ENCODE results near the gene LYPD6B.
A peak's percentile ranks its signal among the peaks of the same experiment; 100 is the strongest.

LYPD6B gene

DNA sequence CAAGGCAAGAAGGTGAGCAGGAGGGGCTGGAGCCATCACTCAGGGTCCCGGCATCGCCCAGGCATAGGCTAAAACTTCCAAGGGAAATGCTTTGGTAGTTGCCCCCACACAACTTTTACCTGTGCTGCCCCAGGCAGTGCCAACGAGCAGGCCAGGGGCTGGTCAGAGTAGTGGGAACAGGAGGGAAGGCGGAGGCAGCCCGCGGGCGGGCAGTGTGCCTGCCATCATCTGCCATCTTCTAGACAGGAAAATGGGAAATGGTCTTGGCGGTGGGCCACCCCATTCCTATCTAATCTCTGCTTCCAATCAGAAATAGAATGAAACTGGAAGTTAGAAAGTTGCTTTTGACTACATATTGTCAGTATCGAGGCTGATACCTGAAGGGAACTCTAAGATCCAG lies 26.0 kb upstream of the LYPD6B start:
- DNase-seq (ENCODE audit: low read depth in 2 of 2), result no peak

DNA sequence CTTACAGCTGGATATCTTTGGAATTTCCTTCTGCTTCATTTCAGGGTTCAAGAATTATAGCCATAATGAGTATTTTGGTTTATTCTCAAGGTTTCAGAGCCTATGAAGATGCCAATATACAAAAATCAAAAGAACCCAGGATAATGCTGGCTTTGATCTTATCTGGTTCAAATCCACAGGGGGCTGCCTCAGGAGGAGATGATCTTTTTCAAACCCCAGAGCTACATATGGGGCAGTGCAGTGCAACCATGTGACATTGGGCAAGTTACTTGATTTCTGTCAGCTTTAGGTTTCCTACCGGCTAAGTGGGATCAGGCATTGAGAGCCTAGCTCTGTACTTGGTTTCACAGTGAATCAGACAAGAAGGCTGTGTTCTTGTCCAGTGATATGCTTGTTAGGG lies 23.0 kb upstream of the LYPD6B start:
- DNase-seq (ENCODE audit: low read depth in 2 of 2), result no peak

DNA sequence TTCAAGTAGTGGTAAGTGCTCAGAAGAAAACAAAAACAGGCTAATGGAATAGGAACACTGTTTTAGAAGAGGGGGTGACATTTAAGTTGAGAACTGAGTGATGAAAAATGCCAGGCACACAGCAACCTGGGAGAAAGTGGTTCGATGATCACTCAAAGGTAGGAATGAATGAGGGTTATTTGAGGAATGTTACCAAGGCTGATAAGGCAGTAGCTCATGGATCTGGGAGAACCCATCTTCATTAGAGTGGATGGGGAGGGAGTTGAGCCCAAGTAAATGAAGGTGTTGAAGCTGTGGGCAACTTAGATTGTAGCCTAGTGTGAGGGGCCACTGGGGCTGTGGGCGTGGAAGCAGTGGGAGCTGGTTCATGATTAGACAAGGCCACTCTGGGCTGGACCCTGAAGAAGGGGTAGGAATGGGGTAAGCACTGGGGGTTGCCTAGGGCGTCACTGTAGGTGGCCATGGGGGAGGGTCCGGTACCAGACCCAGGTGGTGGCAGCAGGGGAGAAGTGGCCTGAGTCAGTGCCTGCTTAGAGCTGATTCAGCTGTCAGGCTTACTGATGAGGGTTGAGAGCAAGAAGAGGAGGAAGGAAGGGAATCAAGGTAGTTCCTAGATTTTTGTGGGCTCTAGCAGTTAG lies 22.5 kb upstream of the LYPD6B start:
- no peak for DNase-seq (ENCODE audit: low read depth in 2 of 2)

DNA sequence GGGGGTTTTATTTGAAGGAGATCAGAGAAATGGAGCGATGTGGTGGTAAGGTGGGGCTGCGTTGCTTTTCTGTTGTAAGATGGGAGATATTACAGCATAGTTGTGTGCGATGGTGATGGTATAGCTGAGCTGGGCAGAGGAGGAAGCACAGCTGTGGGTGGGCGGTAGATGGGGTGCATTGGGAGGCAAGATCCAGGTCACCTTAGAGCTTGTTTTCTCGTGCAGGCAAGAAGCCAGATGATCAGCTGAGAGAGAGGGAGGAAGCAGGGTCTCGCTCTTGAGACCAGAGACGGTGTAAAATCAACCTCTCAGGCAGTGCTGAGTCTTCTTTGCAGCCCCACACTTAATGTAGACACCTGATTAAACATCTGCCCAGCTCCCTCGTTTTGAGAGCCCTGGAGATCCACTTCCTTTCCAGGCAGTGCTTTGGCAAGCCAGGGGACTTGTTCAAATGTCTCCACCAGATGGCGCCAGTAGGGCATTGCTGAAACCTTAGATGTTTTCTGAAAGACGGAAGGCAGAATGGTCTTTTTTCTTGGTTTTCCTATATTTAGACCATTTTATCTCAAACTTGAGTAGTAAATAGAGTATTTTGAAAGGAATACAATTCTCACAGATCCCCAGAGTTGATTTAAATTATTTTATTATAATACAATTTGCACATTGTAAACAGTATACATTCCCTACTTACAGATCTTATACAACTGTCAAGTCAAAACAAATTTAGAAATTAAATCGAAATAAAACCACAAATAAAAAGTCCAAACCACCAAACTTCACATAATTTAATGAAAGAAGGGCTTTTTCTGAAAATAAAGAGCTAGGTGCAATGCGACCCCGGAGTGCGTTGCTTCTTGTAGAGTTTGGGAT lies 21.1 kb upstream of the LYPD6B start:
- DNase-seq (ENCODE audit: low read depth in 2 of 2), result peak; percentile 48 to 55

DNA sequence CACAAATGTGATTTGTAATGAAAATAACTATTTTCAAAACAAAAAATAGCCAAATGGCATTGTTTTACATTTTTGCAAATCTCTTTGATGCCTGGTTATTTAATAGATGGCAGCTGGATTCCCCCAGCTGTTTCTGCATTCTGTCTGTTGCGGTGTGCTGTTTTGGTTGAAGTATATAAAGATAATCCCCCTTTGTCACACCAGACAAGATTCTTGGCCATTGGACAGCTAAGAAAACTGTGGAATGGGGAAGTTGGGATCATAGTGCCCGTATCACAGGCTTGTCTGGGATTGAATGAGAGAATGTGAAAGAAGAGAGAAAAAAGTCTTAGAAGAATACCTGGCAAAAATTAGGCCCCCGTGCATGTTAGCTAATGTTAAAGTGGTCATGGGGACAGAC lies 19.5 kb upstream of the LYPD6B start:
- DNase-seq (ENCODE audit: low read depth in 2 of 2), result no peak

DNA sequence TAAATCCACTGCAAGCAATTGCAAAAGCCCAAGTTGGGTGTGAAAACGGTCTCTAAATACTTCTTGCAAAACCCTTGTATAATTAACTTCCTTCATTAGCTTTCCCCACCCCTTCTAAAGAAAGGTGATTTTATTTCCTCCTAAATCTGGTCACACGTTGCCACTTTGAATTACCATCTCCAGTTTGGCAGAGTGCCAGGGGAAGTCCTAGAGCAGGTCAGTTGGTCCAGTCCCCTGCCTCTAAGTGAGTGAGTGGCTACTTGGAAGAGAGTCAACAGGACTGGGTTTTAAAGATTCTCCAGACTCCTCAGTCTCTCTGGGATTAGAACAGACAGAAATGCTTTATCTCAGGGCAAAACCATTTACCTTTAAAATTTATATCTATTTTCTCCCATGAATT lies 18.7 kb upstream of the LYPD6B start:
- DNase-seq (ENCODE audit: low read depth in 2 of 2), result no peak

DNA sequence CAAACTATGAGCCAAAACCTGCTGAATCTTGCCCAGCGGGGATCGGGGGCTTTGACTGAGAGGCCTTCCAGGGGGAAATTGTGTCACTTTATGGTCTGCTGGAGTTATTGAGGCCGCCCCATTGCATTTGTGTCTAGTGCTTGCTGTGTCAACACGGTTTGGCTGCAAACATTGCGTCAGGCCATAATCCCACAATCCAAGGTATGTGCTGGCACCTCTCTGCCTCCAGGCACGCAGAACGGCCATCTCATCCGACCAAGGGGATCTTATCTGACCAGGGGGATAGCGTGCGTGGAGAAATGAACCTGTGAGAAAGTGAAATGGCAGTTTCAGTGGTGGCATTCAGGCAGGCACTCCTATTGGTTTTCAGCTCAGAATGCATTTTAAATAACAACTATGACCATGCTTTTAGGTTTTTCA lies 18.1 kb upstream of the LYPD6B start:
- no peak for DNase-seq (ENCODE audit: low read depth in 2 of 2)

DNA sequence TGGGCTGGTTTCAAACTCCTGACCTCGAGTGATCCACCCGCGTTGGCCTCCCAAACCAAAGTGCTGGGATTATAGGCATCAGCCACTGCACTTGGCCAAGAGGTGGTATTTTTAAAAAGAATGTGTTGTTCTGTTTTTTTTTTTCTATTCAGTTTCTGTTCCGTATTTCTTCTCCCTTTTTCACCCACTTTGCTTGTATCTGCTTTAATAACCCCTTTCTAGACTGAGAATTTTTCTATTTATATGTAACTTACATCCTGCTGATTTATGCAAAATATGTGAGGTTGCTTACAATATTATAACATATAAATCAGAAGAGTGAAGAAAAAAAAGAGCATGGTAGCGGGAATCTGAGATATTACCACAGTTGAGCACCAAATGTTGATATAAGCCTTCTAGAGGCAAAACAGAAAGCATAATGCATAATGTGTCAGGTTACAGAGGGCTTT lies 17.2 kb upstream of the LYPD6B start:
- no peak for DNase-seq (ENCODE audit: low read depth in 2 of 2)

DNA sequence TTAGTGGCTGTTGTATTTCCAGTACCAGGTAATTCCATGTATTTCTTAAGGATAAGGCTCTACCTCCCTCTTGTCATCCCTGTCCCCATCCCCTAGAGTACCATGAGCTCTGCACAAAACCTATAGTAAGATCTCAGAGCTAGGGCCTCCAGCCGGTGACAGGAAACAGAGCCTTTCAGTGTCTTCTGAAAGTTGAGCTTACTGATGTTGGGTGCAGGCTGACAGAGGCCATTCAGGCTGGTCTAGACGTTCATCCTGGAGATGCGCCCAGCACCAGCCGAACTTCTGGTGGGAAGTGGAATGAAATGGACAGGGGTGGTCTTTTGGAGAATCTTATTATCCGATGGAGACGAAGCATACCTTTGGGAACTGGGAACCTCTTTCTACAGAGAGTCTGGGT lies 16.7 kb upstream of the LYPD6B start:
- no peak for DNase-seq (ENCODE audit: low read depth in 2 of 2)

DNA sequence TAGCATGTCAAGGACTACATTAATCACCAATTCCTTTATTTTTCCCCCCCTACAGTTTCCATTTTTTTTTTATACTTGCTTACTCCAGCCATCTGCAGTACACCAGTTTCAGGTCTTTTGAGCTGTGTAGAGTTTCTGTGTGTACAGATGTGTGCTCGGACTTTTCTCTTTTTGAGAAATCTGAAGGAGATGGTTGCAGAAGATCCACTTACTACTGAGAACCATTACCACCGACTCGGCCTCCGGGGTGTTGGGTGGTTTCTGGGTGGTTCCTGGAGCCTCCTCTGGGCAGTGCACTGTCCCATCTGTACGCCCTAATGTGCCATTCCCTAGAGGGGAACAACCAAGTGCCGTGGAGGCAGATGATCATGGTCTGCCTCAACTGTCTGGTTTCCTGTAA lies 15.4 kb upstream of the LYPD6B start:
- no peak for DNase-seq (ENCODE audit: low read depth in 2 of 2)

DNA sequence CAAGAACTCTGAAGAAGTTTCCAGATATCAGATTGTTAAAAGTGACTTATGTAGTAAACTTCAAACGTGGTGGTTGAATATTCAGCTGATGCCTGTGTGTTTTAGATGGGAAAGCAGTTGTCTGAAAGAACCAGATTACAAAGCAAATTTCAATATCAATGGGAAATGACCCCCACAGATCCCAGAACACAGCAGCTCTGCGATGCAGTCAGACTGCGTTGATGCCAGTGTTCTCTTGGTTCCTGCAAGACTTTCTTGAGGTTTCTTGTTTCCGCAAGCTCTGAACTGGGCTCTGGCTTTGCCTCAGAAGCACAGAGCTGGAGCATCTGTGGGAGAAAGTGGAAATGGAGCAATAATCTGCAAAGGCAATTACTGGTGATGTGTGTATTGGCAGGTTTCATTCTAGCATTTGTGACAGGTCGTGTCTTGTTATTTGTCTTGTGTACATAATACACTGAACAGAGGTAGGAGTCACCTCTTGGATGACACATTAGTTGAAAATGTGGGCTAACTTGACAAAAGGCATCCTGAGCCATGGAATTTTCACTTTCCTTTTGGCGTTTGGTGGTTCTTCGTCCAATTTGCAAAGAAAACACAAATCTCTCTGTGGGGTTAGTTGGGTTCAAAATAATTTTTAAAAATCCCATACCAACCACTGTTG lies 10.8 kb upstream of the LYPD6B start:
- no peak for DNase-seq (ENCODE audit: low read depth in 2 of 2)

DNA sequence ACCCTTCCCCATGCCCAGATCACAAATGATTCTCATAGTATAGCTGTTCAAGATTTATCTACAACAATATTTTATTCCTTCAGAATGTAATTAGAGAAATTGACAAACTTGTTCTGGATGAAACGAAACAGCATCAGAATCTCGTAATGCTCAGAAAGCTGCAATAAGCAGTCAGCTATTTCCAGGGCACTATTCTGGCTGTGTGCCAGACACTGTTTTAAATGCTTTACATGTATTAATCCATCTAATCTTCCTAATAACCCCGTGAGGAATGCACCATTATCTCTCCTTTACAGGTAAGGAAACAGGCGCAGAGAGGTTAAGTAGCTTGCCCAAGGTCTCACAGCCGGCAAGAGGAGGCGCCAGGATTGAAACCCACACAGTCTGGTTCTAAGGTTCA lies 10.1 kb upstream of the LYPD6B start:
- no peak for DNase-seq (ENCODE audit: low read depth in 2 of 2)

DNA sequence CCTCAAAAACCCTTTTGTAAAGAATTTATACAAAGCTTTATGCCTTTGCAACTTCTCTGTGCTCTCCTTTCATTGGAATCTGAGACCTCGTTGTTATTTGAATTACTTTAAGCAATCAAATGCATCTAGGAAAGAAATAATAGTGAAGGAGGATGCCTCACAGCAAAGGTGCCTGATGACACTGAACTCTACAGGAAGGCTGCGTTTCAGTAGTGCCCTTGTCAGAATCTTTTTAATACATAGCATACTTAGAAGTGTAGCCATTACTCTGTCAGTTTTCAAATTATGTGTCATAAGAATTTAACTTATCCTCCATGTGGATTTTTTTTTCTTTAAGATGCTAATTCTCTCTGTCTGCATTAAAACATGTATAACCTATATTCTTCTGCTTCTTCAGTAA lies 9.6 kb upstream of the LYPD6B start:
- DNase-seq (ENCODE audit: low read depth in 2 of 2), result no peak

DNA sequence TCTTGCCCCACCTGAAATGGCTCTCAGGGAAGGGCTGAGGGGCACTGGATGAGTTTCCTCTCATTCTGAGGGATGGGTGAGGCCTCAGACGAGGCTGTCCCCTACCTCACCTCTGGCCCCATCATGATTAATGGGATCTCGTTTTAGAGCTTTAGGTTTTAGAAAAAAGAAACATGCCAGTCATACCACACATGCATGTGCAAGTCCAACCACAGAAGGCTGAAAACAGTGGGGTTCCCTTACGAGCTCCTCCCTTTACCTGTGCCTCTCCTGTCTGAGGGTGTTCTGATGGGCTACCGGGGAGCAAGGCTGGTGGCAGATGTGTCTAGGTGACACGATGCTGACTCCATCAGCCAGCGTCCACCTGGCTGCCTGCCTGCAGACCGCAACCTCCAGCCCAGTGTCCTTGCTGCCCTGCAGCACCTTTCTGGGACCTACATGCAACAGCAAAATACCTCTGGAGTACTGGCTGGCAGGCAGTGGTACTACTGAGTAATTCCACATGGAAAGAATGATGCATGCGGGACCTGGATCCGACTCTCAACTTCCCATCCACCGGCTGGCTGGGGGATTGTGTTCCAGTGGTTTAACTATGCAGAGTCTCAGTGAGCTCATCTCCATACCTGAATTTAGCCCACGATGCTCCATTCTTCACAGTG lies 9.1 kb upstream of the LYPD6B start:
- DNase-seq (ENCODE audit: low read depth in 2 of 2), result no peak

DNA sequence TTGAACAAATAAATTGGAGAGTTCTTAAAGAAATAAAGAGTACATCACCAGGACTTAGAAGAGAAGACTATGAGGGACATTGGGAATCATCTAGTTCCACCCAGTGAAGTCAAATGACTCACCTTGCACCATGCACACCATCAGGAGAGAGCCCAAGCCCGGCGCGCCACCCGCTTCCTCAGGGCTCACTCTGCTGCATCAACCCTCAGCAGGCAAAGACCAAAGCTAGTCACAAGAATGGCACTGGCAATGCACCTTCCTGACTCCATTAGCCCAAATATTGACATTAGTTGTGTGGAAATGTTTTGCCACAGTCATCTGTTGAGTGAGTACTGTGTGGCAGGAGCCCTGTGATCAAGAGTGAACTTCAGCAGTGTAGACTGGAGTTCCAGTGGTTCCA lies 7.1 kb upstream of the LYPD6B start:
- DNase-seq (ENCODE audit: low read depth in 2 of 2), result no peak

DNA sequence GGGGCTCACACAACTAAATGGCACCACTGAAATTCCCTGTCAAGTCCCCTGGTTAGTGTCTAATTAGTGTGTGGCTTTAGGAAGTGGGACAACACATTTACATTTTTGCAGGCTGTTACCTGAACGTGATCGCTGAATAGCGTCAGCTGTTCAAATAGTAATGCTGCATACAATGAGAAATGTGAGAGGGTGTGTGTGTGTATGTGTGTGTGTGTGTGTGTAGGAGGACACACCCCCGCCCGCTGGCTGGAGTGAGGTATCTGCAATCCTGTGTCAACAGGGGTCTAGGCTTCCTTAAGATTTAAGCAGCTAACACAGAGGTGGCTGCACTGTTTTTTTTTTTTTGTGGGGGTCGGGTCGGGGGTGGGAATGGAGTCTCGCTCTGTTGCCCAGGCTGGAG lies 4.8 kb upstream of the LYPD6B start:
- no peak for DNase-seq (ENCODE audit: low read depth in 2 of 2)

DNA sequence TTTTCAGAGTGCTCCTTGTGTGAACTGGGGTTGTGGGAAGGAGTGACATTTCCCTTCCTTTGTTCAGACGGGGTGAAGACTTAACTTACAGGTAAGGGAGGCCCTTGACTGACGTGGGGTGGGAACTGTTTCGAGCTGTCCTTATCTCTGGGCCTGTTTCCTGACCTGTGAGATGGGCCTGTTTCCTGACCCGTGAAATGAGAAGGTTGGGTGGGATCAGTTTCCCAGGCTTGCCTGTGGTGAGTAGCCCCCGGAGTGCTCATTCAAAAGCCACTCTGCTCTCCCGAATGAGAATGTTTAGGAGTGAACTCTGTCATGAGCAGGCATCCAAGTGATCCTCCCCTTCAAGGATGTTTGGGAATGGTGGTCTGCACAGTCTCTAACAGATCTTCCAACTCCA lies 4.1 kb upstream of the LYPD6B start:
- DNase-seq (ENCODE audit: low read depth in 2 of 2), result no peak

DNA sequence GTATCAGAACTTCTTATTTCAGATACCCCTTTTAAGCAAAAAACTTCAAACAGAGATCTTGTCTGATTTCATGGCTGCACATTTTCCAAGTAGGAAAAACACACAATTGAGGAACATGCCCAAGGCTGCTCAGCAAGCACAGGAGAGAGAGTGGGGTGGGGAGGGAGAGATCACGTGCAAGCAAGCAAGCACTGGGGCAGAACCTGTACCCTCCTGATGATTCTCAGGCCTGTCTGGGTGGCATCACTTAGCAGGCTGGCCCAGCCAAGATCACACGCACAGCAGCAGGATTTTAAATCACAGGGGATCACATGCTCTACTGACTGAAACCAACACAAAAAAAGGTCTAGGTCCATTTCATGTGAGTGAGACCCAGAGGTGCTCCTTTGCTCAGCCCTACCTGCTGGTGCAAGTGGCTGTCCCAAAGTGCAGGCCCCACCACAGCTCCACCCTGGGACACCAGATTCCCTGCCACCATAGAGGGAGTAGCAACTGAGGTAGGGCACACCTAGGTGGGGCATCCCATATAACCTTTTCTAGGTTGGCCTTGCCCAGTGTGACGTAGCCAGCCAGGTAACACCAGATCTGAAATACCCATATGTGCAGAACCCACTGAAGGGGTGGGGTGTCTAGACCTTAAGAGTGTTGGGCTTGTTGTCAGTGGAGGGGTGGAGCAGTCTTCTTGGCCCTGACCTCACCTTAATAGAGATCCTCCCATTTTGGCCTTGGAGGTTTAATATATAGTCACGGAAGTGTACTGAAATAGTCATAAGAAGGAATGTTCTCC lies 1.8 kb upstream of the LYPD6B start:
- no peak for DNase-seq (ENCODE audit: low read depth in 2 of 2)

DNA sequence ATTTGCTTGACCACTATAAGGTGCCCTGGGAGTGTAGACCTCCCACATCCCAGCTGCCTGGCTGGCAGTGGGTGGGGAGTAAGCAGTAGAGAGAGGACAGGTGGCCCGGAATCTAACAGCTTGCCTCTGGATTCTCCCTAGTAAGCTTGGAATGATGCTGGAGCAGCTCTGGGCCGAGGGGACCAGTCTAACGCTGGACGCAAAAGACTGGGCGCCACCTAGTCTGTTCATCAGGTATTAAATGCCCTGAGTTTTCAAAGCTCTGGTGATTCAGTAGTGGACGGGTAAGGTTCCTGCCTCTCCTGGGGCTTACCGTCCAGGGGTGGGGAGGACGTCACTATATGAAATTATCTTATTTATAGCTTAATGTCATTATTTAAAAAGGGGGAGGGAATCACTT lies 648 bp upstream of the LYPD6B start:
- no peak for DNase-seq (ENCODE audit: low read depth in 2 of 2)

DNA sequence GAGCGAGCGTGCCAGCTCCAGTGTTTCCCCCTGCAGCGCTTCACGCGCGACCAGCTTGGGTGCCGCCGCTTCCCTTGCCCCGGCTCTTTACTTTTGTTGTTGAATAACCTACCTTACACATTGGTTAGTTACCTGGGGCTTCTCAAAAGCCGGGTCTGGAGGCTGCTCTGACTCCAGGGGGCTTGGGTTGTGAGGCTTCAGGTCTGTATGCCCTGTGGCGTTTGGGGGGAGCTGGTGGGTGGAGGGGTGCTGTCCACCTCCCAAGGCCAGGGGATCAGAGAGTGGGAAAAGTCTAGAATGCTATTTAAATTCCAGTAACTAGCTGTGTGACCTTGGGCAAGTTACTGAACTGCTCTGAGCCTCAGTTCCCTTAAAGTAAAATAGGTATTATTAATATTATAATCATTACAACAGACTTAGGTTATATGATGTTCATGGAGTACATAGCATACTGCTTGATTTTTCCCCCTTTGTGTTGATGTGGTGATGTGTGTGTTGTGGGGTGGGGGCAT lies 770 bp downstream of the LYPD6B start:
- DNase-seq (ENCODE audit: low read depth in 2 of 2), result no peak

DNA sequence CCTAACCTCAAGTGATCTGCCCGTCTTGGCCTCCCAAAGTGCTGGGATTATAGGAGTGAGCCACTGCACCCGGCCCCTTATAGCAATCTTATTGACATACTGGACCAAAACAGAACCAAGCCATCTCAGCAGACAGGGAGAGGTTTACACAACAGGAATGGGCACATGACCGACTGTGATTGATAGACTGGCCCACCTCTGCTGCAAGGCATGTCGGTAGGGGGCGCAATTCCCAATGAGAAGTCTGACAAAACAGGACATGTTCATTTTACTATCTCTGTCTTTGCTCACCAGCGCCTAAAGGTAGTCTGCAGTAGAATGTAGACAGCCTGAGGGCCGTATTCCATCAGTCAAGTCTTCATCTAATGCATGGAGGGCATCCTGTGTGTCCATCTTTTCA lies 2.0 kb downstream of the LYPD6B start:
- DNase-seq (ENCODE audit: low read depth in 2 of 2), result no peak
